Measurements from ENCODE around the gene ETV2. TPM values are rescaled to one million over a fixed set of nuclear protein-coding genes. Genes with fewer than 3 reads are reported as not detected.
A peak's percentile ranks its signal among the peaks of the same experiment; 100 is the strongest.

Gene ETV2
- total and polyA plus RNA-seq, 12 donors, result 0.38 to 5.3 (median 2.2) TPM; not detected in 2

GRCh38 chr19:35644987-35645679 lies 3.6 kb downstream of the ETV2 start:
- Histone ChIP-seq H3K4me1 (replicated peaks in 1 of 2) (peaks cover 14 to 28% of the 10 kb centered on the region in 2 donors), H3K36me3 (replicated peaks in 1 of 2) (no peaks in the 10 kb centered on the region), H3K27ac (peak overlapping the region; percentile 73 to 92 (median 81)), H3K27me3 (no peaks in the 10 kb centered on the region), H3K9me3 (replicated peaks in 1 of 3) (no peaks in the 10 kb centered on the region), H3K4me3 (peak overlapping the region in 3 of 4 donors; percentile 22 to 58 (median 55))
- intact Hi-C loops (cut with DNase I), result no loop called here
- peak; percentile 71 to 92 (median 85) for DNase-seq
- WGBS, 4 donors, result 14 to 18% (median 16%) methylated on average over 11 to 20 of the region's 20 CpGs
- no peak for TF ChIP-seq CTCF (IDR thresholded peaks at IDR 0.05)
- no peak for TF ChIP-seq POLR2A (IDR thresholded peaks at IDR 0.05)

- Histone ChIP-seq H3K27ac (peak overlapping the region in 1 of 5 donors; percentile 92), H3K4me3 (no peak overlapping the region), H3K36me3 (replicated peaks in 1 of 2) (no peaks in the 10 kb centered on the region), H3K9me3 (replicated peaks in 1 of 3) (no peaks in the 10 kb centered on the region), H3K4me1 (replicated peaks in 1 of 2) (peaks cover 14 to 31% of the 10 kb centered on the region in 2 donors), H3K27me3 (no peaks in the 10 kb centered on the region)
- intact Hi-C loops (cut with DNase I), result no loop called here
- DNase-seq, result no peak
- WGBS, 4 donors, result 69 to 77% (median 75%) methylated on average over 7 of the region's 7 CpGs
- TF ChIP-seq CTCF (IDR thresholded peaks at IDR 0.05), result no peak
- TF ChIP-seq POLR2A (IDR thresholded peaks at IDR 0.05), result no peak
Measured at GRCh38 chr19:35645680-35646511, 4.4 kb downstream of the ETV2 start.

GRCh38 chr19:35648017-35648961 lies 6.7 kb downstream of the ETV2 start, which contains the start of gene COX6B1:
COX6B1 (plus strand) TSS chr19:35648323; CDS start chr19:35651244, 2,921 bp downstream.
- peak; percentile 90 to 98 (median 96) for DNase-seq
- Histone ChIP-seq H3K9me3 (replicated peaks in 1 of 3) (no peaks in the 10 kb centered on the region), H3K27ac (peak within 1 kb of the TSS; percentile 40 to 86 (median 79)), H3K27me3 (no peaks in the 10 kb centered on the region), H3K4me3 (peak within 1 kb of the TSS; percentile 56 to 87 (median 64)), H3K36me3 (replicated peaks in 1 of 2) (peaks cover 0 to 21% of the 10 kb centered on the region in 2 donors), H3K4me1 (replicated peaks in 1 of 2) (peaks cover 14 to 31% of the 10 kb centered on the region in 2 donors)
- peak in 1 of 2 donors; percentile 81 for TF ChIP-seq POLR2A (IDR thresholded peaks at IDR 0.05)
- no peak for TF ChIP-seq CTCF (IDR thresholded peaks at IDR 0.05)
- 0 to 1% (median 0%) methylated on average over 32 to 46 of the region's 46 CpGs for WGBS, 4 donors
- intact Hi-C loops (cut with DNase I), result no loop called here

All from adrenal gland (tissue), 12 donors.